OCI-LY7 (cell line): ENCODE measurements around the gene TFCP2. TPM values are rescaled to one million over a fixed set of nuclear protein-coding genes. Genes with fewer than 3 reads are reported as not detected.

Experiments used
- BruUV-seq: library from RNA; stranded (reverse); fragments of 400-500 nt; replicated peaks from 2 replicates; lab custom pipeline; 2021; lab: Mats Ljungman, UMichigan
- CTCF ChIA-PET: fragments of 300-600 bp; sonication (Branson Sonifier 250); formaldehyde crosslinking; loops from one replicate; lab custom pipeline; 2022; ENCODE audit warnings: antibody characterized with exemption; ENCODE audit not compliant: unreplicated experiment; lab: Charles Lee
- POLR2A ChIA-PET: fragments of 300-600 bp; sonication (Branson Sonifier 250); formaldehyde crosslinking; loops from one replicate; lab custom pipeline; 2022; ENCODE audit warnings: antibody characterized with exemption; lab: Charles Lee
- DNase-seq: peaks from one replicate; pipeline ENCODE4 v3.0.0-alpha.2; 2015; ENCODE audit warnings: low spot score
- H2AFZ ChIP-seq: fragments of 200-600 bp; sonication (generic), shearing (Covaris generic); 2 replicates; pipeline ENCODE4 v1.6.1; 2014; ENCODE audit warnings: mild to moderate bottlenecking, antibody characterized with exemption, low read length, moderate library complexity
- H3K27ac ChIP-seq: fragments of 200-600 bp; sonication (generic); 2 replicates; pipeline ENCODE4 v1.5.1; 2014; ENCODE audit warnings: mixed run types, low read depth, mild to moderate bottlenecking, moderate library complexity, low read length, inconsistent platforms; ENCODE audit not compliant: poor library complexity, severe bottlenecking
- H3K36me3 ChIP-seq: fragments of 200-600 bp; sonication (generic); 2 replicates; pipeline ENCODE4 v1.6.1; 2014; ENCODE audit warnings: mild to moderate bottlenecking, antibody characterized with exemption, low read length, moderate library complexity, mixed read lengths; ENCODE audit not compliant: insufficient read depth
- H3K4me1 ChIP-seq: fragments of 200-600 bp; sonication (generic); 2 replicates; pipeline ENCODE4 v1.5.1; 2014; ENCODE audit warnings: mild to moderate bottlenecking, low read length; ENCODE audit not compliant: insufficient read depth, poor library complexity, severe bottlenecking
- H3K4me2 ChIP-seq: fragments of 200-600 bp; sonication (generic); 2 replicates; pipeline ENCODE4 v1.6.1; 2014; ENCODE audit warnings: mild to moderate bottlenecking, low read length
- H3K4me3 ChIP-seq: fragments of 200-600 bp; sonication (generic); 2 replicates; pipeline ENCODE4 v1.5.1; 2014; ENCODE audit warnings: mild to moderate bottlenecking, low read depth, low read length; ENCODE audit not compliant: poor library complexity, severe bottlenecking
- H3K79me2 ChIP-seq: fragments of 200-600 bp; sonication (generic); 2 replicates; pipeline ENCODE4 v1.6.1; 2016; ENCODE audit warnings: low read depth, mild to moderate bottlenecking, low read length, moderate library complexity, mixed read lengths; ENCODE audit not compliant: insufficient read depth
- H3K9me2 ChIP-seq: fragments of 200-600 bp; sonication (generic); 2 replicates; pipeline ENCODE4 v1.6.1; 2016; ENCODE audit warnings: mild to moderate bottlenecking, low read length, mixed read lengths; ENCODE audit not compliant: insufficient read depth
- H3K9me3 ChIP-seq: fragments of 200-600 bp; sonication (generic); 2 replicates; pipeline ENCODE4 v1.6.1; 2014; ENCODE audit warnings: mild to moderate bottlenecking, mixed run types, low read length, mixed read lengths
- H4K20me1 ChIP-seq: fragments of 200-600 bp; sonication (generic); 2 replicates; pipeline ENCODE4 v1.6.1; 2014; ENCODE audit warnings: mild to moderate bottlenecking, antibody characterized with exemption, low read length, moderate library complexity, mixed read lengths; ENCODE audit not compliant: insufficient read depth
- EZH2phosphoT487 ChIP-seq: fragments of 200-600 bp; sonication (generic); IDR thresholded peaks from 2 replicates; pipeline ENCODE4 v1.6.1; 2018; ENCODE audit warnings: low read depth, borderline replicate concordance, mild to moderate bottlenecking, mixed run types, antibody characterized with exemption, low read length, moderate library complexity, mixed read lengths
- intact Hi-C: fragments of 100-400 bp; cut with micrococcal nuclease; formaldehyde crosslinking; loops from one replicate; pipeline ENCODE4 v1.10.0; 2022; ENCODE audit not compliant: unreplicated experiment
- total RNA-seq, 2 experiments: library from RNA; depleted of rRNA in 1 of 2; stranded (reverse); fragments of >200 nt in 1 of 2; shearing (Covaris generic) in 1 of 2; gene quantifications; 2 replicates each; pipeline ENCODE4 v1.2.3, GENCODE V29; 2014 to 2022
- TF ChIP-seq, protein P1 (sequence below): fragments of 200-600 bp; sonication (generic); conservative IDR thresholded peaks from 2 replicates; pipeline ENCODE4 v1.5.1; 2014; ENCODE audit warnings: mild to moderate bottlenecking, antibody characterized with exemption, low read length, moderate library complexity, mixed read lengths

Gene TFCP2
- total RNA-seq, 2 experiments from 2014 or later: 7.2 to 11.5 TPM

GRCh38 chr12:51152953-51153352 is 20.0 kb downstream of the TFCP2 start:
- POLR2A ChIA-PET: no interaction called here
- BruUV-seq: no TSS peak

DNA sequence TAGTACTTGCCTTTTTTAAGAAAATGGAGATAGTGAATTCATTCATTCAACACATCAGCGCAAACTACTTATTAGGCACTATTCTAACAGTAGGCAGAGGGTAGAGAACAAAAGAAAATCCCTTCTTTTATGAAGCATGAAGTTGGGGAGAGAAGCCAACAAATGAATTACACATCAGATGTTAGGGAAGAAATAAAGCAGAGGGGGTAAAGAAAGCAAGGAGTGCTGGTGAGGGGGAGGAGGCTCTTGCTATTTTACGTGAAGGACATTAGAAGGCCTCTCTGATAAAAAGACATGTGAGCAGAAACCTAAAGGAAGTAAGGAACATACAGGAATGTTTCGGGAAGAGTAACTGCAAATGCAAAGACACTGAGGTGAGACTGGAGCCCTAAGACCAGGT is 22.2 kb downstream of the TFCP2 start:
- CTCF ChIA-PET: no interaction called here
- H3K79me2 ChIP-seq: no peaks in the 10 kb centered on the region

More at GRCh38 chr12:51152953-51153352, 20.0 kb downstream of the TFCP2 start:
- Histone ChIP-seq H2AFZ (no peak overlapping the region), H3K4me1 (no peaks in the 10 kb centered on the region), H3K36me3 (no peaks in the 10 kb centered on the region), H3K9me2 (no peaks in the 10 kb centered on the region), H3K4me3 (no peak overlapping the region), H4K20me1 (no peaks in the 10 kb centered on the region), H3K4me2 (no peak overlapping the region), H3K9me3 (no peaks in the 10 kb centered on the region), H3K27ac (no peak overlapping the region), H3K79me2 (no peaks in the 10 kb centered on the region)
- intact Hi-C loops: no loop called here
- no peak for DNase-seq
- CTCF ChIA-PET: no interaction called here
- TF ChIP-seq, protein P1, sequence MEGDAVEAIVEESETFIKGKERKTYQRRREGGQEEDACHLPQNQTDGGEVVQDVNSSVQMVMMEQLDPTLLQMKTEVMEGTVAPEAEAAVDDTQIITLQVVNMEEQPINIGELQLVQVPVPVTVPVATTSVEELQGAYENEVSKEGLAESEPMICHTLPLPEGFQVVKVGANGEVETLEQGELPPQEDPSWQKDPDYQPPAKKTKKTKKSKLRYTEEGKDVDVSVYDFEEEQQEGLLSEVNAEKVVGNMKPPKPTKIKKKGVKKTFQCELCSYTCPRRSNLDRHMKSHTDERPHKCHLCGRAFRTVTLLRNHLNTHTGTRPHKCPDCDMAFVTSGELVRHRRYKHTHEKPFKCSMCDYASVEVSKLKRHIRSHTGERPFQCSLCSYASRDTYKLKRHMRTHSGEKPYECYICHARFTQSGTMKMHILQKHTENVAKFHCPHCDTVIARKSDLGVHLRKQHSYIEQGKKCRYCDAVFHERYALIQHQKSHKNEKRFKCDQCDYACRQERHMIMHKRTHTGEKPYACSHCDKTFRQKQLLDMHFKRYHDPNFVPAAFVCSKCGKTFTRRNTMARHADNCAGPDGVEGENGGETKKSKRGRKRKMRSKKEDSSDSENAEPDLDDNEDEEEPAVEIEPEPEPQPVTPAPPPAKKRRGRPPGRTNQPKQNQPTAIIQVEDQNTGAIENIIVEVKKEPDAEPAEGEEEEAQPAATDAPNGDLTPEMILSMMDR: no peak

GRCh38 chr12:51147309-51147708 is 25.6 kb downstream of the TFCP2 start:
- H3K79me2 ChIP-seq: no peaks in the 10 kb centered on the region
- no peaks in the 10 kb centered on the region for H3K9me3 ChIP-seq
- ChIA-PET CTCF (no interaction called here), POLR2A (interaction anchor here (0.5 to 0.6 kb wide), 2 partner anchors 357 to 1346 kb away, joined by 3 read pairs; no protein-coding TSS in a partner anchor)
- H3K9me2 ChIP-seq: no peaks in the 10 kb centered on the region
- no peak for TF ChIP-seq EZH2phosphoT487
- TF ChIP-seq, protein P1: no peak
- H2AFZ ChIP-seq: no peak overlapping the region
- no peaks in the 10 kb centered on the region for H4K20me1 ChIP-seq
- no peak overlapping the region for H3K4me2 ChIP-seq
- H3K36me3 ChIP-seq: no peaks in the 10 kb centered on the region; the same call in 1 of the 2 replicates
- DNase-seq: no peak
- no peak overlapping the region for H3K4me3 ChIP-seq
- no peaks in the 10 kb centered on the region for H3K4me1 ChIP-seq
- no peak overlapping the region for H3K27ac ChIP-seq
- intact Hi-C loops: no loop called here
- no TSS peak for BruUV-seq

More for the DNA sequence above, 22.2 kb downstream of the TFCP2 start:
- intact Hi-C loops: no loop called here
- H3K27ac ChIP-seq: no peak overlapping the region
- TF ChIP-seq EZH2phosphoT487: no peak
- TF ChIP-seq, protein P1: no peak
- H3K36me3 ChIP-seq: no peaks in the 10 kb centered on the region
- no peak overlapping the region for H2AFZ ChIP-seq
- no peaks in the 10 kb centered on the region for H3K9me2 ChIP-seq
- POLR2A ChIA-PET: no interaction called here
- no peak overlapping the region for H3K4me3 ChIP-seq
- DNase-seq: no peak
- no peaks in the 10 kb centered on the region for H4K20me1 ChIP-seq
- no peaks in the 10 kb centered on the region for H3K9me3 ChIP-seq
- H3K4me2 ChIP-seq: no peak overlapping the region
- no peaks in the 10 kb centered on the region for H3K4me1 ChIP-seq
- BruUV-seq: no TSS peak
